ENCODE results near the gene ADORA2B. TPM values are rescaled to one million over a fixed set of nuclear protein-coding genes. Genes with fewer than 3 reads are reported as not detected.
A peak's percentile ranks its signal among the peaks of the same experiment; 100 is the strongest.
"Not testable (repeated sequence)": the region's sequence is repeated elsewhere in the genome, so short reads cannot be mapped to it uniquely, and the experiment has no call there.

ADORA2B gene
- total and polyA plus RNA-seq, 2 donors, result 1.1 to 1.2 TPM

DNA sequence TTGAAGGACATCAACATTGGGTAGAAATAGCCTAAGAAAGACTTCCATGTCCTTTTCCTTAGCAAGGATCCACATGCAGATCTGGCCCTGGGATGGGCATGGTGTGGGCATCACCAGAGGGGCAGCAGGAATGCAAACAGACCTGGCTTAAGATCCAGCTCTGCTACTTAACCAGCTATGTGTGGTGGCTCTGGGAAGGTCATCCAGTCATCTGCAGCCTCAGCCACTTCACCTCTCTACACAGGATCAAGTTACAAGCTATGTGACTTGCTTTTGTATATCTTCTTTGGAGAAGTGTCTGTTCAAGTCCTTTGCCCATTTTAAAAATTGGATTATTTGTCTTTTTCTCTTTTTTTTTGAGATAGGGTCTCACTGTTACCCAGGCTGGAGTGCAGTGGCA, 13.5 kb upstream of the ADORA2B start:
- no peak for DNase-seq (ENCODE audit: low read depth in 6 of 9, low spot score in 9 of 9)
- no peaks in the 10 kb centered on the region for H3K9me3 ChIP-seq (ENCODE audit: control insufficient read depth in 2 of 2, insufficient read depth in 1 of 2, low read length in 1 of 2)

DNA sequence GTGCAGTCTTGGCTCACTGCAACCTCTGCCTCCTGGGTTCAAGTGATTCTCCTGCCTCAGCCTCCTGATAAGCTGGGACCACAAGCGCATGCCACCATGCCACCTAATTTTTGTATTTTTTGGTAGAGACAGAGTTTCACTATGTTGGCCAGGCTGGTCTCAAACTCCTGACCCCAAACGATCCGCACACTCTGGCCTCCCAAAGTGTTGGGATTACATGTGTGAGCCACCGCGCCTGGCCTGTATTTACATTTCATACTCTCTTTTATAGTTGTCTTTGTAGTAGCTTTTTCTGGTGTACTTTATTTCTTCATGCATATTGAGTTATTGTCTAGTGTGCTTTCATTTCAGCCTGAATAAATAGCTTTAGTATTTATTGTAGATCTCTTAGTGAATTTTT, 10.1 kb upstream of the ADORA2B start:
- H3K27ac ChIP-seq (ENCODE audit: low read depth in 1 of 2, low read length in 1 of 2), result no peak overlapping the region
- H3K4me3 ChIP-seq (ENCODE audit: low read length in 2 of 2), result no peak overlapping the region
- DNase-seq (ENCODE audit: low read depth in 6 of 9, low spot score in 9 of 9), result no peak
- no peaks in the 10 kb centered on the region for H3K27me3 ChIP-seq (ENCODE audit: control insufficient read depth in 2 of 2, insufficient read depth in 1 of 2, low read length in 1 of 2)
- H3K9me3 ChIP-seq (ENCODE audit: control insufficient read depth in 2 of 2, insufficient read depth in 1 of 2, low read length in 1 of 2), result no peaks in the 10 kb centered on the region
- no peaks in the 10 kb centered on the region for H3K36me3 ChIP-seq (ENCODE audit: control insufficient read depth in 2 of 2, insufficient read depth in 2 of 2, low read length in 1 of 2)
- 97% methylated on average over 5 of the region's 5 CpGs for WGBS
- no peaks in the 10 kb centered on the region for H3K4me1 ChIP-seq (ENCODE audit: control insufficient read depth in 2 of 2, insufficient read depth in 2 of 2, low read length in 2 of 2)

More for the DNA sequence above, 13.5 kb upstream of the ADORA2B start:
- no peaks in the 10 kb centered on the region for H3K36me3 ChIP-seq (ENCODE audit: control insufficient read depth in 2 of 2, insufficient read depth in 2 of 2, low read length in 1 of 2)
- H3K4me3 ChIP-seq (ENCODE audit: low read length in 2 of 2), result no peak overlapping the region
- no peak overlapping the region for H3K27ac ChIP-seq (ENCODE audit: low read depth in 1 of 2, low read length in 1 of 2)
- H3K27me3 ChIP-seq (ENCODE audit: control insufficient read depth in 2 of 2, insufficient read depth in 1 of 2, low read length in 1 of 2), result no peaks in the 10 kb centered on the region
- no peaks in the 10 kb centered on the region for H3K4me1 ChIP-seq (ENCODE audit: control insufficient read depth in 2 of 2, insufficient read depth in 2 of 2, low read length in 2 of 2)

DNA sequence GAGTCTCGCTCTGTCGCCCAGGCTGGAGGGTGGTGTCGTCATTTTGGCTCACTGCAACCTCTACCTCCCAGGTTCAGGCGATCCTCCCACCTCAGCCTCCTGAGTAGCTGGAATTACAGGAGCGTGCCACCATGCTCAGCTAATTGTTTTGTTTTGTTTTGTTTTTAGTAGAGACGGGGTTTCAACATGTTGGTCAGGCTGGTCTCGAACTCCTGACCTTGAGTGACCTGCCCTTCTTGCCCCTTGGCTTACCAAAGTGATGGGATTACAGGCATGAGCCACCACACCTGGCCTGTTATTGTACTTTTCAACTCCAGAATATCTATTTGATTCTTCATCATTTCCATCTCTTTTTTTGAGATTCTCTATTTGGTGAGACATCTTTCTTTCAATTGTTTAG, 9.0 kb upstream of the ADORA2B start:
- H3K36me3 ChIP-seq (ENCODE audit: control insufficient read depth in 2 of 2, insufficient read depth in 2 of 2, low read length in 1 of 2), result no peaks in the 10 kb centered on the region
- H3K4me1 ChIP-seq (ENCODE audit: control insufficient read depth in 2 of 2, insufficient read depth in 2 of 2, low read length in 2 of 2), result no peaks in the 10 kb centered on the region
- H3K9me3 ChIP-seq (ENCODE audit: control insufficient read depth in 2 of 2, insufficient read depth in 1 of 2, low read length in 1 of 2), result no peaks in the 10 kb centered on the region
- no peaks in the 10 kb centered on the region for H3K27me3 ChIP-seq (ENCODE audit: control insufficient read depth in 2 of 2, insufficient read depth in 1 of 2, low read length in 1 of 2)
- no peak for DNase-seq (ENCODE audit: low read depth in 6 of 9, low spot score in 9 of 9)
- WGBS, result 97% methylated on average over 7 of the region's 7 CpGs
- no peak overlapping the region for H3K4me3 ChIP-seq (ENCODE audit: low read length in 2 of 2)
- no peak overlapping the region for H3K27ac ChIP-seq (ENCODE audit: low read depth in 1 of 2, low read length in 1 of 2)

DNA sequence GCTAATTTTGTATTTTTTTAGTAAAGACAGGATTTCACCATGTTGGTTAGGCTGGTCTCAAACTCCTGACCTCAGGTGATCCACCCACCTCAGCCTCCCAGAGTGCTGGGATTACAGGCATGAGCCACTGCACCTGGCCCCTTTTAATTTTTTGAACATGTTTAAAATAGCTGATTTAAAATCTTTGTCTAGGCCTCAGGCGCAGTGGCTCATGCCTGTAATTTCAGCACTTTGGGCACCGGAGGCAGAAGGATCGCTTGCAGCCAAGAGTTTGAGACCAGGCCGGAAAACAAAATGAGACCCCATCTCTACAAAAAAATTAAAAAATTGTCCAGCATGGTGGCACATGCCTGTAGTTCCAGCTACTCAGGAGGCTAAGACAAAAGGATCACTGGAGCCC, 8.4 kb upstream of the ADORA2B start:
- H3K4me1 ChIP-seq (ENCODE audit: control insufficient read depth in 2 of 2, insufficient read depth in 2 of 2, low read length in 2 of 2); H3K27me3 ChIP-seq (ENCODE audit: control insufficient read depth in 2 of 2, insufficient read depth in 1 of 2, low read length in 1 of 2); H3K9me3 ChIP-seq (ENCODE audit: control insufficient read depth in 2 of 2, insufficient read depth in 1 of 2, low read length in 1 of 2); H3K36me3 ChIP-seq (ENCODE audit: control insufficient read depth in 2 of 2, insufficient read depth in 2 of 2, low read length in 1 of 2); H3K27ac ChIP-seq (ENCODE audit: low read depth in 1 of 2, low read length in 1 of 2); DNase-seq (ENCODE audit: low read depth in 6 of 9, low spot score in 9 of 9); H3K4me3 ChIP-seq (ENCODE audit: low read length in 2 of 2): not testable (repeated sequence)
- WGBS, result over 99% methylated on average over 4 of the region's 4 CpGs

DNA sequence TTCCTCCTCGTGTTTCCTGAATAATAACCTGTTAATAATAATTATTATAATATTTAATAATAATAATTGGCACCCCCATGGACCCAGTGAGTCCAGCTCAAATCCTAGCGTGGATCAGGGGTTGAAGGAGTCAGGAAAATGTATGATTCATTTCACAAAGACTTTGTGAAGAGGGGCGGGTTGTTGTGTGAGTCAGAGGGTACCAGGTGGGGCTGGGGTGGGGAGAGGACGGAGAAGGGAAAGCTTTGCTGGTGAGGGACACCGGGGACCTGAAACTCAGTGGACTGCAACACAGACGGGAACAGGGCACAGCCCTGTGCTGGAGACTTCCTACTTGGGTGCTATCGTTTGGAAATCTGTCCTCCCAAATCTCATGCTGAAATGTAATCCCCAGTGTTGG, 3.1 kb upstream of the ADORA2B start:
- Histone ChIP-seq H3K27me3 (ENCODE audit: control insufficient read depth in 2 of 2, insufficient read depth in 1 of 2, low read length in 1 of 2) (peaks cover 29 to 43% of the 10 kb centered on the region in 2 donors), H3K4me1 (ENCODE audit: control insufficient read depth in 2 of 2, insufficient read depth in 2 of 2, low read length in 2 of 2) (peaks cover 8 to 15% of the 10 kb centered on the region in 2 donors), H3K9me3 (ENCODE audit: control insufficient read depth in 2 of 2, insufficient read depth in 1 of 2, low read length in 1 of 2) (no peaks in the 10 kb centered on the region), H3K36me3 (ENCODE audit: control insufficient read depth in 2 of 2, insufficient read depth in 2 of 2, low read length in 1 of 2) (no peaks in the 10 kb centered on the region), H3K27ac (ENCODE audit: low read depth in 1 of 2, low read length in 1 of 2) (no peak overlapping the region), H3K4me3 (ENCODE audit: low read length in 2 of 2) (no peak overlapping the region)
- 93% methylated on average over 7 of the region's 7 CpGs for WGBS
- no peak for DNase-seq (ENCODE audit: low read depth in 6 of 9, low spot score in 9 of 9)

DNA sequence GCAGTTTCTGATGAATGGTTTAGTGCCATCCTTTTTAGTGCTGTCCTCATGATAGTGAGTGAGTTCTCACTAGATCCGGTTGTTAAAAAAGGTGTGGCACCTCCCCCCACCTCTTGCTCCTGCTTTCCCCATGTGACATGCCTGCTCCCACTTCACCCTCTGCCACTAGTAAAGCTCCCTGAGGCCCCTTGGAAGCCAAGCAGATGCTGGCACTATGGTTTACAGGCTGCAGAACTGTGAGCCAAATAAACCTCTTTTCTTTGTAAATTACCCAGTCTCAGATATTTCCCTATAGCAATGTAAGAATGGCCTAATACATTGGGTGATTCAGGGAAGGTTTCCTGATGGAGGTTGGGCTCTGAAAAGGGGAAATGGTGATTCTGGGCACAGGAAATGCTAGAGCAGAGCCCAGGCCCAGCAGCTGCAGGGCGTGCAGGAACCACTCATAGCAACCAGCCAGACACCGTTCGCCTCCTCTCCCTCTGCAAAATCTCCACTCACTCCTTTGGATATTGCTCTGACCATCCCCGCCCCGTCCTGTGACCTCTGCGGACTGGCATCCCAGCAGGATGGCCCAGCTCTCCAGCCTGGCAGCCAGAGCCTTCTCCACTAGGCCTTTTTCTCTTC, 2.6 kb upstream of the ADORA2B start:
- Histone ChIP-seq H3K4me1 (ENCODE audit: control insufficient read depth in 2 of 2, insufficient read depth in 2 of 2, low read length in 2 of 2) (peaks cover 8 to 15% of the 10 kb centered on the region in 2 donors), H3K27me3 (ENCODE audit: control insufficient read depth in 2 of 2, insufficient read depth in 1 of 2, low read length in 1 of 2) (peaks cover 29 to 48% of the 10 kb centered on the region in 2 donors), H3K9me3 (ENCODE audit: control insufficient read depth in 2 of 2, insufficient read depth in 1 of 2, low read length in 1 of 2) (peaks cover 0 to under 1% of the 10 kb centered on the region in 2 donors), H3K27ac (ENCODE audit: low read depth in 1 of 2, low read length in 1 of 2) (no peak overlapping the region), H3K36me3 (ENCODE audit: control insufficient read depth in 2 of 2, insufficient read depth in 2 of 2, low read length in 1 of 2) (no peaks in the 10 kb centered on the region), H3K4me3 (ENCODE audit: low read length in 2 of 2) (no peak overlapping the region)
- DNase-seq (ENCODE audit: low read depth in 6 of 9, low spot score in 9 of 9), result no peak
- 94% methylated on average over 7 of the region's 7 CpGs for WGBS

DNA sequence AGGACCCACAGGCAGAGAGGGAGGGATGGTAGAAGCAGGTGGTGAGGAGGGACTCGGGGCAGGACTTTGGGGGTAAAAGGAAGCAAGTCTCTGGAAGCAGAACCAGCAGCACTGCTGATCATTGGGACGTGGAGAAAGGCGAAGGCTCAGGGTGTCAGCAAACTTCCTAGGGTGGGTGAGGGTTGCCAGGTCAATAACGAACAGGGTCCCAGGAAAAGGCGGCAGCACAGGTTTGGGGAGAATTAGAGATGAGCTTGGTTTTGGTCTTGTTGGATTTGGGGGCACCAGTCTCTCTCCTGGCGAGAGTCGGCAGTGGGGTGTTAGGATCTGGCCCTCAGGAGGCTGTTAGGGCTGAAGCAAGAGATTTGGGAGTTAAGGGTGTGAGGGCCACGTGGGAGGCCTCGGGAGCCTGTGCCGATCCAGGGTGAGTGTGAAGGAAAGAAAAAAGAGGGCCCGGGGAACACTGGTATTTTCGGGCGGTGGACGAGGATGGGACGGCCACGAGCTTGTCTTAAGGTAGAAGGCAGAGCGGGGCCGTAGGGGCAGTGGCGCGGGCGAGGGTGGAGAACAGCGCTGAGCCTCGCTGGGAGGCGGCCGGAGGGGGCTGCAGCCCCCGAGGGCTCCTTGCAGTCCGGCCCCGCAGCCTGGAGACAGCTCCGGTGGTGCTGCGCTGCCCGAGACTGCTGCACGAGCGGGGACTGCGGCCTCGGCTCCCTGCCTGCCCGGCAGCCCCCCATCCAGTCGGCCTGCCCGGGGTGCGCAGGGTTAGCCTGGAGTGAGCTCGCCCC, 765 bp upstream of the ADORA2B start:
- H3K9me3 ChIP-seq (ENCODE audit: control insufficient read depth in 2 of 2, insufficient read depth in 1 of 2, low read length in 1 of 2), result peaks cover 0 to 1% of the 10 kb centered on the region in 2 donors
- peak overlapping the region in 1 of 2 donors; percentile 54 for H3K4me3 ChIP-seq (ENCODE audit: low read length in 2 of 2)
- peaks cover 8 to 15% of the 10 kb centered on the region in 2 donors for H3K4me1 ChIP-seq (ENCODE audit: control insufficient read depth in 2 of 2, insufficient read depth in 2 of 2, low read length in 2 of 2)
- no peak overlapping the region for H3K27ac ChIP-seq (ENCODE audit: low read depth in 1 of 2, low read length in 1 of 2)
- H3K36me3 ChIP-seq (ENCODE audit: control insufficient read depth in 2 of 2, insufficient read depth in 2 of 2, low read length in 1 of 2), result no peaks in the 10 kb centered on the region
- DNase-seq (ENCODE audit: low read depth in 6 of 9, low spot score in 9 of 9), result no peak
- WGBS, result 22% methylated on average over 40 of the region's 40 CpGs
- peaks cover 29 to 55% of the 10 kb centered on the region in 2 donors for H3K27me3 ChIP-seq (ENCODE audit: control insufficient read depth in 2 of 2, insufficient read depth in 1 of 2, low read length in 1 of 2)

DNA sequence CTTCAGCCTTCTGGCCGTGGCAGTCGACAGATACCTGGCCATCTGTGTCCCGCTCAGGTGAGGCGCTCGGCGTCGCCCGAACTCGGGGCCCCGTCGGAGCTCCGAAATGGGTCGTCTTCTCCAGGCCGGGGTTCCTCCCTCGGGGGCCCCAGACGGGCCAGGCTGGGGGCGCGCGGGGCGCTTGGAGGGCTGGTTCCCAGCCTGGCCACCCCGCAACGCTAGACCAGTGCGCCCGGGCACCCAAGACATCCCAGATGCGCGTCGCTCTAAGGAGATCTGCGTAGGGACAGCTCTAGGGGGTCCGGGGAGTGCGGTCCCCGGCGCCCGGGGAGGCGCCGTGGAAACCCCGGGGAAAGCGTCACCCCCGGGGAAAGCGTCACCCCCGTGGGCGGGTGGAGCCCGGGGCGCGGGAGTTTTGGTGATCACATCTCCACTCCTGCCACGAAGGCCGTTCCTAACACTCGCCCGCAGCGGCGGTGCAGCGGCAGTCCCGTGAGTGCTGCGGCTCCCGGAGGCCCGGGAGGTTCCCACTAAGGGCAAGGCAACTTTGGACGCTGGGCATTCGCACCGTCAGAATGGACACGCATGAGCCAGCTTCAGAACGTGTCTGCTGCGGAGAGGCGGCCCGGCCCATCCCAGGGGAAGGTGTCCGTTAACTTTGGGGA, 729 bp downstream of the ADORA2B start:
- Histone ChIP-seq H3K36me3 (ENCODE audit: control insufficient read depth in 2 of 2, insufficient read depth in 2 of 2, low read length in 1 of 2) (no peaks in the 10 kb centered on the region), H3K27ac (ENCODE audit: low read depth in 1 of 2, low read length in 1 of 2) (no peak overlapping the region), H3K27me3 (ENCODE audit: control insufficient read depth in 2 of 2, insufficient read depth in 1 of 2, low read length in 1 of 2) (peaks cover 29 to 55% of the 10 kb centered on the region in 2 donors), H3K9me3 (ENCODE audit: control insufficient read depth in 2 of 2, insufficient read depth in 1 of 2, low read length in 1 of 2) (peaks cover 0 to 1% of the 10 kb centered on the region in 2 donors), H3K4me3 (ENCODE audit: low read length in 2 of 2) (peak overlapping the region; percentile 22 to 54), H3K4me1 (ENCODE audit: control insufficient read depth in 2 of 2, insufficient read depth in 2 of 2, low read length in 2 of 2) (peaks cover 8 to 15% of the 10 kb centered on the region in 2 donors)
- DNase-seq (ENCODE audit: low read depth in 6 of 9, low spot score in 9 of 9), result no peak
- WGBS, result 11% methylated on average over 64 of the region's 64 CpGs

DNA sequence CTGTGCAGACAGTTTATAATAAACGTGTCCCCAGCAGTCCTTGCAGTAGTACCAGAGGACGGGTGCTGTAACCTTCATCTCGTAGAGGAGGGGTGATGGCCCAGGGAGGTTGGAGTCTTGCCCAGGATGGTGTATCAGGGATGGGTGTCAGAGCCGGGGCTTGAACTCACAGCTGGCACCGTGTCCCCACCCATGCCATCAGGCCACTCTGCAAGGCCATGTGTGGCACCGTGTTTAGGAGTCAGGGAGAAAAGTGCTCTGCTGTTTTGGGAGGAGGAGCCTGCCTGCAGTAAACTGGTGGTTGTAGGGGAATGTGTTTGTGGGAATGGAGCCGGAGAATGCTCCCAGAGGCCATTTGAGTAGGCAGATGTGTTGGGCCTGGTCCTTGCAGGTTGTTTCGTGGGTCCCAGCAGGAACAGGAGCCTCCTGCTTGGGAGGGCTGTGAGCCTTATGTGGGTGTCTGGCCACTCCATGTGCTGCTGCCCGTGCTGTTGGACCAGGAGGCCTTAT, 1.7 kb downstream of the ADORA2B start:
- H3K4me3 ChIP-seq (ENCODE audit: low read length in 2 of 2), result no peak overlapping the region
- H3K27ac ChIP-seq (ENCODE audit: low read depth in 1 of 2, low read length in 1 of 2), result no peak overlapping the region
- 89% methylated on average over 9 of the region's 9 CpGs for WGBS
- H3K4me1 ChIP-seq (ENCODE audit: control insufficient read depth in 2 of 2, insufficient read depth in 2 of 2, low read length in 2 of 2), result peaks cover 8 to 15% of the 10 kb centered on the region in 2 donors
- no peak for DNase-seq (ENCODE audit: low read depth in 6 of 9, low spot score in 9 of 9)
- peaks cover 29 to 55% of the 10 kb centered on the region in 2 donors for H3K27me3 ChIP-seq (ENCODE audit: control insufficient read depth in 2 of 2, insufficient read depth in 1 of 2, low read length in 1 of 2)
- peaks cover 0 to 1% of the 10 kb centered on the region in 2 donors for H3K9me3 ChIP-seq (ENCODE audit: control insufficient read depth in 2 of 2, insufficient read depth in 1 of 2, low read length in 1 of 2)
- no peaks in the 10 kb centered on the region for H3K36me3 ChIP-seq (ENCODE audit: control insufficient read depth in 2 of 2, insufficient read depth in 2 of 2, low read length in 1 of 2)
